H1 (cell line): ENCODE results near the gene WDR45B. TPM values are rescaled to one million over a fixed set of nuclear protein-coding genes. Genes with fewer than 3 reads are reported as not detected.

Source experiments
- JUND ChIP-seq: IDR thresholded peaks from 2 replicates; pipeline ENCODE4 v1.6.1; 2011; ENCODE audit warnings: mild to moderate bottlenecking, improper control_type of control experiment, low read length
- PHF8 ChIP-seq: fragments of 200-600 bp; sonication (generic); conservative IDR thresholded peaks from 2 replicates; pipeline ENCODE4 v1.7.1; 2012; ENCODE audit warnings: low read depth, mild to moderate bottlenecking, inconsistent platforms, low read length, moderate library complexity
- polyA plus RNA-seq, 7 experiments: library from polyadenylated mRNA; depleted of rRNA in 3 of 7; stranded (reverse) in 5 of 7; unstranded in 2 of 7; fragments of >200 nt in 5 of 7; fragments of 200-250 nt in 2 of 7; gene quantifications; 1 replicate in 5 of 7; 2 replicates in 1 of 7; 4 replicates in 1 of 7; pipeline versions ENCODE4 v1.2.1 to v1.2.3, GENCODE V29; 2011 to 2013; ENCODE audit warnings: missing spikeins in 2 of 7, mixed read lengths in 2 of 7
- total RNA-seq: library from RNA; stranded (reverse); fragmentation: NEBNext Ultra II Directional; extraction: Animal tissue kit (Norgen Biotek cat#: 25700); gene quantifications from 2 replicates; pipeline ENCODE4 v1.2.1, GENCODE V29; 2021

WDR45B gene
- total and polyA plus RNA-seq, 2 of the 8 experiments (the other 6 are each of a cell fraction or from before 2014, with no cell fraction given) = 82.0 to 100 TPM

- TF ChIP-seq PHF8 = no peak
- TF ChIP-seq JUND = no peak
Measured at GRCh38 chr17:82665217-82665616, 17.0 kb upstream of the WDR45B start (continued).
